Progenitor cell of endocrine pancreas (in vitro differentiated cells): ENCODE results near the gene CORO2B. TPM values are rescaled to one million over a fixed set of nuclear protein-coding genes. Genes with fewer than 3 reads are reported as not detected.

ENCODE experiments used
- DNase-seq: peaks from one replicate; pipeline ENCODE4 v3.0.0; 2021; ENCODE audit warnings: low spot score; ENCODE audit not compliant: unreplicated experiment
- H3K27ac Mint-ChIP-seq: 2 replicates; pipeline ENCODE4 v1.8.0; 2021; ENCODE audit warnings: mild to moderate bottlenecking, moderate library complexity, mixed read lengths
- H3K27me3 Mint-ChIP-seq: 2 replicates; pipeline ENCODE4 v1.8.0; 2021; ENCODE audit warnings: mixed read lengths
- H3K36me3 Mint-ChIP-seq: 2 replicates; pipeline ENCODE4 v1.8.0; 2022; ENCODE audit warnings: mixed read lengths; ENCODE audit not compliant: insufficient read depth
- H3K4me1 Mint-ChIP-seq: 2 replicates; pipeline ENCODE4 v1.8.0; 2021; ENCODE audit warnings: low read depth, mixed read lengths
- H3K4me3 Mint-ChIP-seq: 2 replicates; pipeline ENCODE4 v1.8.0; 2021; ENCODE audit warnings: low read depth, mild to moderate bottlenecking, moderate library complexity, mixed read lengths
- H3K9me3 Mint-ChIP-seq: 2 replicates; pipeline ENCODE4 v1.8.0; 2021; ENCODE audit warnings: low read depth, mixed read lengths
- total RNA-seq: library from RNA; stranded (reverse); gene quantifications from 2 replicates; pipeline ENCODE4 v1.2.1, GENCODE V29; 2021
- TF ChIP-seq, protein P1 (sequence below): fragments of 200-600 bp; sonication (generic); IDR thresholded peaks from one replicate; pipeline ENCODE4 v1.5.0; 2021; ENCODE audit warnings: antibody characterized with exemption, mild to moderate bottlenecking; ENCODE audit not compliant: unreplicated experiment

The CORO2B gene
- total RNA-seq, 1 donor from 2014 or later, result 1.5 TPM

DNA sequence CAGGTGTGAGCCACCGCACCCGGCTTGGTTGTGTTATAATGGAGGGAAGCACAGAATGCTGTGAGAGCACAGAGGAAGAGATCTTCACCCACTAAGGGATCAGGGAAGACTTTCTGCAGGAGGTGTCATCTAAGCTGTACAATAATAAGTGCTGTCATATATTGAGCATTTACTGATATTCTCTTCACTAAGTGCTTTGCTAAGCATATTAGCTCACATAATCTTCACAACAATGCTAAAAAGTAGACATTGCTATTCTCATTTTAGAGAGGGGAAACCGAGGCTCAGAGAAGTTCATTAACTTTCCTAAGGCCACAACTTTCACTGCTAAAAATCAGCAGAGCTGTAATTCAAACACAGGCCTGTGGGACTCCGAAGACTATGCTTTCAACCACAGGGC, 115.3 kb downstream of the CORO2B start:
- TF ChIP-seq, protein P1, sequence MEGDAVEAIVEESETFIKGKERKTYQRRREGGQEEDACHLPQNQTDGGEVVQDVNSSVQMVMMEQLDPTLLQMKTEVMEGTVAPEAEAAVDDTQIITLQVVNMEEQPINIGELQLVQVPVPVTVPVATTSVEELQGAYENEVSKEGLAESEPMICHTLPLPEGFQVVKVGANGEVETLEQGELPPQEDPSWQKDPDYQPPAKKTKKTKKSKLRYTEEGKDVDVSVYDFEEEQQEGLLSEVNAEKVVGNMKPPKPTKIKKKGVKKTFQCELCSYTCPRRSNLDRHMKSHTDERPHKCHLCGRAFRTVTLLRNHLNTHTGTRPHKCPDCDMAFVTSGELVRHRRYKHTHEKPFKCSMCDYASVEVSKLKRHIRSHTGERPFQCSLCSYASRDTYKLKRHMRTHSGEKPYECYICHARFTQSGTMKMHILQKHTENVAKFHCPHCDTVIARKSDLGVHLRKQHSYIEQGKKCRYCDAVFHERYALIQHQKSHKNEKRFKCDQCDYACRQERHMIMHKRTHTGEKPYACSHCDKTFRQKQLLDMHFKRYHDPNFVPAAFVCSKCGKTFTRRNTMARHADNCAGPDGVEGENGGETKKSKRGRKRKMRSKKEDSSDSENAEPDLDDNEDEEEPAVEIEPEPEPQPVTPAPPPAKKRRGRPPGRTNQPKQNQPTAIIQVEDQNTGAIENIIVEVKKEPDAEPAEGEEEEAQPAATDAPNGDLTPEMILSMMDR, result no peak
- no peak overlapping the region for H3K4me3 Mint-ChIP-seq

DNA sequence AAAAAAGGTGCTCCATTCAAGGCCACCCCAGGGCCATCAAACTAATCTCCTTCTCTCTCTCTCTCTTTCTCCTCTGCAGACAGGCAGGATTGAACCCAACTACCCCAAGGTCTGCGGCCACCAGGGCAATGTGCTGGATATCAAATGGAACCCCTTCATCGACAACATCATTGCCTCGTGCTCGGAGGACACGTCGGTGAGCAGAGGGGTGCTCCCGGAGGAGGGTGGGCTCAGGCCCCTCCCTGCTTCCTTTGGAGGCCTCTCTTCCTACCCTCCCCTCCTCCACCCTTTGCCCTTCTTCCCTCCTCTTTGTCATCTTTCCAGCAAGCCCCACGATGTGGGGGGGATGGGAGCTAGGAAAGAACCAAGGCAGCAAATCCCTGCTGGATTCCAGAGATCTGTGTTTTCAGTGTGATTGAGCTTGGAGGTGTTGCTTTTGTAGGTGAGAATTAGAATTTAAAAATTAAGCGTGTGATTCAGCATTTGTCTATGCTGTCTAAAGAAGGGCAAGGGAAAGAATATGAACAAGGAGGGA, 116.3 kb downstream of the CORO2B start:
- no peak overlapping the region for H3K27ac Mint-ChIP-seq
- H3K27me3 Mint-ChIP-seq, result peaks cover 28% of the 10 kb centered on the region
- H3K36me3 Mint-ChIP-seq, result no peaks in the 10 kb centered on the region
- no peak for DNase-seq
- TF ChIP-seq, protein P1, result no peak
- H3K9me3 Mint-ChIP-seq, result no peaks in the 10 kb centered on the region
- H3K4me1 Mint-ChIP-seq, result peaks cover 2% of the 10 kb centered on the region
- no peak overlapping the region for H3K4me3 Mint-ChIP-seq

More for the DNA sequence above, 115.3 kb downstream of the CORO2B start:
- no peak for DNase-seq
- Mint-ChIP-seq H3K27me3 (peaks cover 25% of the 10 kb centered on the region), H3K4me1 (peaks cover 2% of the 10 kb centered on the region), H3K36me3 (no peaks in the 10 kb centered on the region), H3K9me3 (no peaks in the 10 kb centered on the region), H3K27ac (no peak overlapping the region)

DNA sequence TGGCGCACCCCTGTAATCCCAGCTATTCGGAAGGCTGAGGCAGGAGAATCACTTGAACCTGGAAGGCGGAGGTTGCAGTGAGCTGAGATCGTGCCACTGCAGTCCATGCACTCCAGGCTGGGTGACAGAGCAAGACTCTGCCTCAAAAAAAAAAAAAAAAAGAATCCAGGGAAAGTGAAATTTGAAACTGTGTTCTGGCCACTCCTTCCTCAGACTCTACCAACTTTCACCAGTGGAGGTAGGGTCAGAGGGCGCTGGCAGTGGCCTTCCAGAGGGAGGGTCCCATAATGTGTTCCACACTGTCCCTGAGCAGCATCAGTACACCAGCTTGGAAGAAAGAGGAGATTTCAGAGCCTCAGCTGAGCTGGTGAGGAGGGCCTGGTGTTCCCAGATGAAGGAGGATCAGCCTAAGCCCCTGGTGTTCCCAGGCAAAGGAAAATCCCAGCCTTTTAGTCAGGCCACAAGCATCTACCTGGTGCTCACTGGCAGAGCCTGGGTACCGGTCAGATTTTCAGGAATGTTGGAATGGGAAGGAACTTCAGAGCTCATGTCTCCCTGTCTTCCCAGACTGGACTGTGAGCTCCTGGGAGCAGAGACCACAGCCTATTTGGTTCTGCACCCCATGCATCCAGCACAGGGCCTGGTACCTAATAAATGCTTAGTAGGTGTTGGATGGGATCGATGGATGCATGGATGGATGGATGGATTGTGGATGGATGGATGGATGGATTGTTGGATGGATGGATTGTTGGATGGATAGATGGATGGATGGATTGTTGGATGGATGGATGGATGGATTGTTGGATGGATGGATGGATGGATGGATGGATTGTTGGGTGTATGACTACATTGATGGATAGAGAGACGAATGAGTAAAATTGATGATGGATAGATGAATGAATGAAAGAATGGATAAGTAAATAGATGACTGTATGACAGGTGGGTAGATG, 117.9 kb downstream of the CORO2B start:
- TF ChIP-seq, protein P1, result no peak
- Mint-ChIP-seq H3K4me3 (no peak overlapping the region), H3K27ac (no peak overlapping the region), H3K9me3 (no peaks in the 10 kb centered on the region), H3K36me3 (no peaks in the 10 kb centered on the region), H3K27me3 (peaks cover 38% of the 10 kb centered on the region), H3K4me1 (peaks cover 2% of the 10 kb centered on the region)
- no peak for DNase-seq

DNA sequence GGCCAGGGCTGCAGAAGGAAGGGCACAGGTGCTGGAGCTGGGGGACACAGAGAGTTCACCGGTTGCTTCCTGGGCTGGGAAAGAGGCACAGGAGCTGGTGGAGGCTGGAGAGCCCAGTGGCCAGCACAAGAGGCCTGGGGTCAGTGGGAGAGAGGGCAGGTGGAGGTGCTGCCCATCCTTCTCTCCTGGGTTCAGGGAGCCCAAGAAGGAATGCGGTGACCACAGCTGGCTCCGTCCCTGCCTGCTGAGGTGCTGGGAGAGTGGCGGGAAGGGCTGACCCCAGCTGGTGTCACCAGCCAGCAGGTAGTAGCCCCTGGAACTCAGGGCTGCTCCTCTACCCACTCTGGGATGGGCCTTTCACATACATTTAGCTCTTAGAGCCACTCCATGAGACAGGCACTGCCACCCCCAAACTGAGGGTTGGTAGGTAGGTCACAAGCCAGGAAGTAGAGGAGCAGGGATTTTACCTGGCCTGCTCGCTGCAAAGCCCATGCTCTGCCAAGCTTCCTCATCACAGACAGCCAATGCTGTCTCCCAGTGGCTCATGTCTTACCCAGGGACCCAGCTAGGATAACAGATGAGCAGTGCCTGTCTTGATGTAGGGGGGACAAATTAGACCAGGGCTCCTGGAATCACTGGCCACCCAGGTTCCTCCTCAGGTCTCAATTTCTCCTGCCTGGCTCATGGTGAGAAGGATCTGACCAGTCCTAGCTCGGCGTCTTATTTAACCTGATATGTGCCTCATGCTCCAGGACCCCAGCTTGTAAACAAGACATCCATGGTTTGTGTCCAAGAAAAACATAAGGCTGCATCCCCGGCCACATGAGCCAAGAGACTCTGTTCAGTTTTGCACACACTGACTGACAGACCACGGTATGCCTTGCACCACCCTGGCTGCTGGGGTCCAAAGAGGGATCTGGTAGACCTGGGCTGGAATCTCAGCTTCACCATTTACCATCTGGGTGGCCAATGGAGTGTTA, 119.2 kb downstream of the CORO2B start:
- H3K4me3 Mint-ChIP-seq, result no peak overlapping the region
- TF ChIP-seq, protein P1, result no peak
- H3K27ac Mint-ChIP-seq, result no peak overlapping the region
- H3K4me1 Mint-ChIP-seq, result peaks cover 2% of the 10 kb centered on the region
- H3K9me3 Mint-ChIP-seq, result no peaks in the 10 kb centered on the region
- H3K27me3 Mint-ChIP-seq, result peaks cover 43% of the 10 kb centered on the region
- no peak for DNase-seq
- H3K36me3 Mint-ChIP-seq, result no peaks in the 10 kb centered on the region

DNA sequence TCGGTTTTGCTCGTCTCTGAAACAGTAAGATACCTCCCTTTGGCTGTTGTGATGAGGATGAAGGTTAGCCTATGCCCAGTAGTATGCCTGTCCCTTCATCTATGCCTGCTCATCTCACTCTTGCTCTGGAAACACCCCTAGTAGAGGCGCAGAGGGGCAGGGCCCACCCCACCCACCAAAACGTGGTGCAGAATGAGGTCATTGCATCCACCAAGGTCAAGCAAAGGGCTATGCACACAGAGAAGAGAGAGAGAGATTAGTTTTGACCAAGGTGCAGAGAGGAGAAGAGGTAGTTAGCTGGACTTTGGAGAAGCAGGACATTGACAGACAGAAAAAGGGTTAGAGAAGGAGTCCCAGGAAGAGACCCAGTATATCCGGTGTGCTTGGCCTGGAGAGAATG, 119.9 kb downstream of the CORO2B start:
- Mint-ChIP-seq H3K4me3 (no peak overlapping the region), H3K9me3 (no peaks in the 10 kb centered on the region), H3K4me1 (peaks cover 2% of the 10 kb centered on the region), H3K27ac (no peak overlapping the region), H3K27me3 (peaks cover 45% of the 10 kb centered on the region), H3K36me3 (no peaks in the 10 kb centered on the region)
- TF ChIP-seq, protein P1, result no peak
- no peak for DNase-seq
